HUES6 (cell line): ENCODE results near the gene ZNF408.

Source experiments
- H3K27ac ChIP-seq: 2 replicates; pipeline ENCODE4 v1.7.0; 2013; ENCODE audit warnings: low read depth, mild to moderate bottlenecking, low read length, inconsistent platforms
- H3K27me3 ChIP-seq: 2 replicates; pipeline ENCODE4 v1.6.1; 2013; ENCODE audit warnings: low read length; ENCODE audit not compliant: control insufficient read depth, insufficient read depth
- H3K36me3 ChIP-seq: 2 replicates; pipeline ENCODE4 v1.6.1; 2013; ENCODE audit warnings: low read length; ENCODE audit not compliant: control insufficient read depth, insufficient read depth
- H3K4me1 ChIP-seq: 2 replicates; pipeline ENCODE4 v1.6.1; 2013; ENCODE audit warnings: low read length; ENCODE audit not compliant: control insufficient read depth, insufficient read depth
- H3K4me3 ChIP-seq: 2 replicates; pipeline ENCODE4 v1.5.1; 2013; ENCODE audit warnings: low read depth, low read length
- H3K9ac ChIP-seq: one replicate; pipeline ENCODE4 v1.6.1; 2013; ENCODE audit warnings: mild to moderate bottlenecking, low read length
- H3K9me3 ChIP-seq: 2 replicates; pipeline ENCODE4 v1.6.1; 2013; ENCODE audit warnings: low read depth, low read length; ENCODE audit not compliant: control insufficient read depth, insufficient read depth

Gene ZNF408

GRCh38 chr11:46745328-46745727 lies 44.5 kb downstream of the ZNF408 start:
- Histone ChIP-seq H3K27ac (no peak overlapping the region), H3K4me3 (no peak overlapping the region), H3K9me3 (no peaks in the 10 kb centered on the region), H3K4me1 (no peaks in the 10 kb centered on the region), H3K27me3 (no peaks in the 10 kb centered on the region), H3K9ac (no peak overlapping the region), H3K36me3 (peaks cover 92% of the 10 kb centered on the region)

GRCh38 chr11:46745995-46746394 lies 45.2 kb downstream of the ZNF408 start:
- H3K27me3 ChIP-seq, result no peaks in the 10 kb centered on the region
- no peak overlapping the region for H3K9ac ChIP-seq
- no peaks in the 10 kb centered on the region for H3K9me3 ChIP-seq
- H3K4me3 ChIP-seq, result no peak overlapping the region
- no peaks in the 10 kb centered on the region for H3K4me1 ChIP-seq
- H3K27ac ChIP-seq, result no peak overlapping the region
- peaks cover 98% of the 10 kb centered on the region for H3K36me3 ChIP-seq

GRCh38 chr11:46747150-46747549 lies 46.3 kb downstream of the ZNF408 start:
- Histone ChIP-seq H3K27me3 (no peaks in the 10 kb centered on the region), H3K9ac (no peak overlapping the region), H3K4me1 (no peaks in the 10 kb centered on the region), H3K4me3 (no peak overlapping the region), H3K27ac (no peak overlapping the region), H3K36me3 (peaks cover 95% of the 10 kb centered on the region), H3K9me3 (no peaks in the 10 kb centered on the region)
